HG03045 (cell line): ENCODE results near the gene URGCP.
"Not testable (repeated sequence)": the region's sequence is repeated elsewhere in the genome, so short reads cannot be mapped to it uniquely, and the experiment has no call there.

Experiments used
- ATAC-seq: cut with Tn5 transposase; IDR thresholded peaks from one replicate; pipeline ENCODE4 v1.9.1; 2021; ENCODE audit warnings: mild to moderate bottlenecking, moderate library complexity; ENCODE audit not compliant: unreplicated experiment

URGCP gene

DNA sequence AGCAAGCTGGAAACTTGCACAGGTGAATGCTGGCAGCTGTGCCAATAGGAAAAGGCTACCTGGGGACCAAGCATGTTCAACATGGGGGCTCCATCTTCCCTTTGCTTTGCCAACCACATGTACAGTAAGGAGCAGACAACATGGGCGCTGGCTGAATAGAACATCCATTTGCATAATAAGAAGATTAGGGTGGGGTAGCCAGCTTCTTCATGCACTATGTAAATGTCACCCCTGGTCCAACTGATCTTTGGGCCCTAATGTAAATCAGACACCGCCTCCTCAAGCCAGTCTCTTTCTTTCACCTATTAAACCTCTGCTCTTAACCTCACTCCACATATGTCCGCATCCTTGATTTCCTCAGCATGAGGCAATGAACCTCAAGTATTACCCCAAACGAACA, 63.1 kb downstream of the URGCP start:
- ATAC-seq: no peak

DNA sequence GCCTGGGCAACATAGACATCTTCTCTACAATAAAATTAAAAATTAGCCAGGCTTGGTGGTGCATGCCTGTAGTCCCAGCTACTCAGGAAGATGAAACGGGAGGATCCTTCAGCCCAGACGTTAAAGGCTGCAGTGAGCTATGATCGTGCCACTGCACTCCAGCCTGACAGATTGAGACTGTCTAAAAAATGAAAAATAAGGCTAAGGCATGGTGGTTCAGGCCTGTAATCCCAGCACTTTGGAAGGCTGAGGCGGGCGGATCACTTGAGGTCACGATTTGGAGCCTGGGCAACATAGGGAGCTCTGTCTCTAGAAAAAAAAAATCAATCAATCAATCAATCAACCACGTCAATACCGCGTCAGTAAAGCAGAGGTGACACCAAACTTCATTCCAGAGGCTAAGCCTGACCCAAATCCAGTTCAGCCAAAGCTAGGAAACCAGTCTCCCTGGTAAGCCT, 68.2 kb downstream of the URGCP start:
- ATAC-seq: no peak

DNA sequence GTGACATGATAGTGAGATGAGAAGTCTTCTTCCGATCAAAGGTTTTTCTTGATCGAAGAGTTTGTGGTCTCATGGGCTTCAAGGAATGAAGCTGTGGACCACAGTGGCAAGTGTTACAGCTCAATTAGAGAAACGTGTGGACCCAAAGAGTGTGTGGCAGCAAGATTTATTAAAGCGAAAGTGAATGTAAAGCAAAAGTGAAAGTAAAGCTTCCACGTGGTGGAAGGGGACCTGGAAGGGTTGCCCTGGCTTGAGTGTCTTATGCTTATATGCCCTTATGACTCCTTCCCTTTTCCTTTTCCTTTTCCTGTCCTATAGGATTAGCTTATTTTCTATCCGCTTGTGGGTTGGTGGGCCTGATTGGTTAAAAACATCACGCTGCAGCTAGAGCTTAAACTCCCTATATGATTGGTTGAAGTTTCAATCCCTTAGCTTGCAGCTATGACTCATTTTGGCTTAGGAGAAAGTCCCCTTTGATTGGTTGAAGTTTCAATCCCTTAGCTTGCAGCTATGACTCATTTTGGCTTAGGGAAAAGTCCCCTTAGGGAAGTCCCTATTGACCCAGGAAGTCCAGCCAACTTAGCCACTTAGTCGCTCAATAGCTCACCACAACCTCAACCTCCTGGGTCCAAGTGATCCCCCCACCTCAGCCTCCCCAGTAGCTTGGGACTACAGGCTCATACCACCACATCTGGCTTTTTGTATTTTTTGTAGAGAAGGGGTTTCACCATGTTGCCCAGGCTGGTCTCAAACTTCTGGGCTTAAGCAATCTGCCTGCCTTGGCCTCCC, 71.7 kb downstream of the URGCP start:
- no peak for ATAC-seq

DNA sequence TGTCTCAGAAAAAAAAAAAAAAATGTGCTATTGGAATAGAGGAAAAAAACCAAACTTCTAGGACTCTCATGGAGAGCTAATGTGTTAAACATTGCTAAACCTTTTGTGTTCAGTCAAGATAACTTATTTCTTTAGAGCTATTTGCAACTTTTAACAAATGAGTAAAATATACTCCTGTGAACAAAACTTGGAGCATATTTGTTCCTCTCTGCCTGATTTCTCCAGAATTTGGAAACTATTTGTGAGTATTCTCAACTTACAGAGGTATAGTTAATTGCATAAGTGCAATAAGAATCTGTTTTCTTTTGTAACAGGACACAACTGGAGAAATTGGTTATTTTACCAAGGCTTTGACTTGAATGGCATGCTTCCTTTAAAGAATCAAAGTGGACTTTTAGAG, 75.5 kb downstream of the URGCP start:
- ATAC-seq: not testable (repeated sequence)
